ENCODE measurements around the gene PYROXD2. TPM values are rescaled to one million over a fixed set of nuclear protein-coding genes. Genes with fewer than 3 reads are reported as not detected.
"Not testable (repeated sequence)": the region's sequence is repeated elsewhere in the genome, so short reads cannot be mapped to it uniquely, and the experiment has no call there.

PYROXD2 gene
- total RNA-seq, 2 experiments from 2014 or later, result 4.1 to 4.4 TPM

GRCh38 chr10:98383134-98383667 lies 31.8 kb downstream of the PYROXD2 start:
- POLR2A ChIA-PET; H3K36me3 Mint-ChIP-seq (ENCODE audit: low read depth); ATAC-seq; H3K9me3 Mint-ChIP-seq (ENCODE audit: low read depth); intact Hi-C loops (cut with DNase I, micrococcal nuclease); H3K27me3 Mint-ChIP-seq; H3K27ac Mint-ChIP-seq; CTCF ChIA-PET; DNase-seq; H3K4me1 Mint-ChIP-seq; H3K4me3 Mint-ChIP-seq: not testable (repeated sequence)

- ATAC-seq, result no peak
- H3K27me3 Mint-ChIP-seq, result no peaks in the 10 kb centered on the region
- H3K36me3 Mint-ChIP-seq (ENCODE audit: low read depth), result no peaks in the 10 kb centered on the region
- ChIA-PET CTCF (interaction anchor here (0.5 to 0.8 kb wide), 2 partner anchors 316 to 1915 kb away, joined by 3 read pairs; no protein-coding TSS in a partner anchor), POLR2A (no interaction called here)
- H3K27ac Mint-ChIP-seq, result no peak overlapping the region
- no peak overlapping the region for H3K4me3 Mint-ChIP-seq
- DNase-seq, result no peak
- no peaks in the 10 kb centered on the region for H3K4me1 Mint-ChIP-seq
- intact Hi-C loops (cut with DNase I, micrococcal nuclease), result no loop called here
- H3K9me3 Mint-ChIP-seq (ENCODE audit: low read depth), result no peaks in the 10 kb centered on the region
These were observed 32.3 kb downstream of the PYROXD2 start for GRCh38 chr10:98382691-98383101.

GRCh38 chr10:98380493-98381339 lies 34.3 kb downstream of the PYROXD2 start:
- ChIA-PET POLR2A (no interaction called here), CTCF (no interaction called here)
- no peak overlapping the region for H3K27ac Mint-ChIP-seq
- no peaks in the 10 kb centered on the region for H3K9me3 Mint-ChIP-seq (ENCODE audit: low read depth)
- H3K4me1 Mint-ChIP-seq, result no peaks in the 10 kb centered on the region
- H3K27me3 Mint-ChIP-seq, result no peaks in the 10 kb centered on the region
- DNase-seq (no peak), ATAC-seq (no peak)
- no peak overlapping the region for H3K4me3 Mint-ChIP-seq
- intact Hi-C loops (cut with DNase I, micrococcal nuclease), result no loop called here
- H3K36me3 Mint-ChIP-seq (ENCODE audit: low read depth), result no peaks in the 10 kb centered on the region

- no peaks in the 10 kb centered on the region for H3K9me3 Mint-ChIP-seq (ENCODE audit: low read depth)
- no peak overlapping the region for H3K27ac Mint-ChIP-seq
- no peaks in the 10 kb centered on the region for H3K27me3 Mint-ChIP-seq
- CTCF ChIA-PET, result no interaction called here
- no peaks in the 10 kb centered on the region for H3K4me1 Mint-ChIP-seq
- DNase-seq (no peak), ATAC-seq (no peak)
- intact Hi-C loops (cut with DNase I, micrococcal nuclease), result no loop called here
- no peaks in the 10 kb centered on the region for H3K36me3 Mint-ChIP-seq (ENCODE audit: low read depth)
- H3K4me3 Mint-ChIP-seq, result no peak overlapping the region
- POLR2A ChIA-PET, result interaction anchor here (0.6 kb wide), 1 partner anchor 38 kb away, joined by 6 read pairs; no protein-coding TSS in a partner anchor
These were observed 36.3 kb downstream of the PYROXD2 start for GRCh38 chr10:98378722-98379121.

- Mint-ChIP-seq H3K27ac (no peak overlapping the region), H3K4me1 (no peaks in the 10 kb centered on the region), H3K4me3 (no peak overlapping the region), H3K36me3 (ENCODE audit: low read depth) (no peaks in the 10 kb centered on the region), H3K27me3 (no peaks in the 10 kb centered on the region), H3K9me3 (ENCODE audit: low read depth) (no peaks in the 10 kb centered on the region)
- DNase-seq (no peak), ATAC-seq (no peak)
- POLR2A ChIA-PET, result no interaction called here
- intact Hi-C loops (cut with DNase I, micrococcal nuclease), result no loop called here
- CTCF ChIA-PET, result no interaction called here
These were observed 37.4 kb downstream of the PYROXD2 start for GRCh38 chr10:98377536-98377935.

- no peak overlapping the region for H3K4me3 Mint-ChIP-seq
- H3K27me3 Mint-ChIP-seq, result no peaks in the 10 kb centered on the region
- DNase-seq (no peak), ATAC-seq (no peak)
- intact Hi-C loops (cut with DNase I, micrococcal nuclease), result no loop called here
- H3K4me1 Mint-ChIP-seq, result no peaks in the 10 kb centered on the region
- no peaks in the 10 kb centered on the region for H3K36me3 Mint-ChIP-seq (ENCODE audit: low read depth)
- no peak overlapping the region for H3K27ac Mint-ChIP-seq
- ChIA-PET POLR2A (no interaction called here), CTCF (no interaction called here)
- no peaks in the 10 kb centered on the region for H3K9me3 Mint-ChIP-seq (ENCODE audit: low read depth)
These were observed 38.0 kb downstream of the PYROXD2 start for GRCh38 chr10:98377001-98377400.

GRCh38 chr10:98376485-98376884 lies 38.5 kb downstream of the PYROXD2 start:
- no peaks in the 10 kb centered on the region for H3K9me3 Mint-ChIP-seq (ENCODE audit: low read depth)
- H3K36me3 Mint-ChIP-seq (ENCODE audit: low read depth), result no peaks in the 10 kb centered on the region
- no peaks in the 10 kb centered on the region for H3K4me1 Mint-ChIP-seq
- no peaks in the 10 kb centered on the region for H3K27me3 Mint-ChIP-seq
- ATAC-seq (no peak), DNase-seq (no peak)
- intact Hi-C loops (cut with DNase I, micrococcal nuclease), result no loop called here
- H3K27ac Mint-ChIP-seq, result no peak overlapping the region
- no peak overlapping the region for H3K4me3 Mint-ChIP-seq
- ChIA-PET POLR2A (no interaction called here), CTCF (no interaction called here)

GRCh38 chr10:98374217-98374985 lies 40.6 kb downstream of the PYROXD2 start:
- H3K27me3 Mint-ChIP-seq, result no peaks in the 10 kb centered on the region
- ChIA-PET POLR2A (no interaction called here), CTCF (interaction anchor here (0.6 kb wide), 1 partner anchor 64 kb away, joined by 3 read pairs; no protein-coding TSS in a partner anchor)
- no peaks in the 10 kb centered on the region for H3K4me1 Mint-ChIP-seq
- intact Hi-C loops (cut with DNase I, micrococcal nuclease), result no loop called here
- no peak overlapping the region for H3K4me3 Mint-ChIP-seq
- no peak overlapping the region for H3K27ac Mint-ChIP-seq
- no peaks in the 10 kb centered on the region for H3K9me3 Mint-ChIP-seq (ENCODE audit: low read depth)
- no peak for DNase-seq
- ATAC-seq, result no peak
- no peaks in the 10 kb centered on the region for H3K36me3 Mint-ChIP-seq (ENCODE audit: low read depth)

GRCh38 chr10:98373260-98374040 lies 41.5 kb downstream of the PYROXD2 start:
- Mint-ChIP-seq H3K36me3 (ENCODE audit: low read depth) (no peaks in the 10 kb centered on the region), H3K4me3 (no peak overlapping the region), H3K27ac (no peak overlapping the region), H3K27me3 (no peaks in the 10 kb centered on the region), H3K4me1 (no peaks in the 10 kb centered on the region), H3K9me3 (ENCODE audit: low read depth) (no peaks in the 10 kb centered on the region)
- intact Hi-C loops (cut with DNase I, micrococcal nuclease), result no loop called here
- ChIA-PET CTCF (no interaction called here), POLR2A (no interaction called here)
- DNase-seq (no peak), ATAC-seq (no peak)

- Mint-ChIP-seq H3K27ac (no peak overlapping the region), H3K4me3 (no peak overlapping the region), H3K9me3 (ENCODE audit: low read depth) (no peaks in the 10 kb centered on the region), H3K4me1 (no peaks in the 10 kb centered on the region), H3K36me3 (ENCODE audit: low read depth) (no peaks in the 10 kb centered on the region), H3K27me3 (peaks cover 2% of the 10 kb centered on the region)
- intact Hi-C loops (cut with DNase I, micrococcal nuclease), result no loop called here
- ATAC-seq, result no peak
- no peak for DNase-seq
- ChIA-PET CTCF (interaction anchor here (0.6 to 1.5 kb wide), 3 partner anchors 10 to 33 kb away, joined by 3 to 4 read pairs (median 3); no protein-coding TSS in a partner anchor), POLR2A (no interaction called here)
These were observed 43.9 kb downstream of the PYROXD2 start for GRCh38 chr10:98370831-98371820.
